Measurements from ENCODE around the gene S100A4.

- TF ChIP-seq, protein P1, sequence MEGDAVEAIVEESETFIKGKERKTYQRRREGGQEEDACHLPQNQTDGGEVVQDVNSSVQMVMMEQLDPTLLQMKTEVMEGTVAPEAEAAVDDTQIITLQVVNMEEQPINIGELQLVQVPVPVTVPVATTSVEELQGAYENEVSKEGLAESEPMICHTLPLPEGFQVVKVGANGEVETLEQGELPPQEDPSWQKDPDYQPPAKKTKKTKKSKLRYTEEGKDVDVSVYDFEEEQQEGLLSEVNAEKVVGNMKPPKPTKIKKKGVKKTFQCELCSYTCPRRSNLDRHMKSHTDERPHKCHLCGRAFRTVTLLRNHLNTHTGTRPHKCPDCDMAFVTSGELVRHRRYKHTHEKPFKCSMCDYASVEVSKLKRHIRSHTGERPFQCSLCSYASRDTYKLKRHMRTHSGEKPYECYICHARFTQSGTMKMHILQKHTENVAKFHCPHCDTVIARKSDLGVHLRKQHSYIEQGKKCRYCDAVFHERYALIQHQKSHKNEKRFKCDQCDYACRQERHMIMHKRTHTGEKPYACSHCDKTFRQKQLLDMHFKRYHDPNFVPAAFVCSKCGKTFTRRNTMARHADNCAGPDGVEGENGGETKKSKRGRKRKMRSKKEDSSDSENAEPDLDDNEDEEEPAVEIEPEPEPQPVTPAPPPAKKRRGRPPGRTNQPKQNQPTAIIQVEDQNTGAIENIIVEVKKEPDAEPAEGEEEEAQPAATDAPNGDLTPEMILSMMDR (conservative IDR thresholded peaks at IDR 0.05; ENCODE audit: low read length): peak; percentile 19; the same call in 1 of the 2 replicates
- no peak for TF ChIP-seq EZH2phosphoT487 (IDR thresholded peaks at IDR 0.05; ENCODE audit: borderline replicate concordance)
Observed at GRCh38 chr1:153545067-153546055, at the start of gene S100A4.

All from Loucy (cell line).